ENCODE measurements around the gene COL25A1. TPM values are rescaled to one million over a fixed set of nuclear protein-coding genes. Genes with fewer than 3 reads are reported as not detected.

The COL25A1 gene
- total RNA-seq, 1 experiment from 2014 or later = not detected

- Histone ChIP-seq H3K4me1 (ENCODE audit: control insufficient read depth in 1 of 2, insufficient read depth in 2 of 2, low read length in 2 of 2) (no peaks in the 10 kb centered on the region), H3K36me3 (ENCODE audit: control insufficient read depth in 1 of 2, insufficient read depth in 2 of 2, low read length in 2 of 2) (no peaks in the 10 kb centered on the region), H3K4me3 (replicated peaks in 1 of 2; ENCODE audit: low read depth in 1 of 2, low read length in 2 of 2) (no peak overlapping the region), H3K27ac (ENCODE audit: low read depth, low read length) (no peak overlapping the region), H3K9me2 (ENCODE audit: insufficient read depth) (no peaks in the 10 kb centered on the region), H3K27me3 (ENCODE audit: insufficient read depth, low read length) (peaks cover 47% of the 10 kb centered on the region), H3K4me2 (ENCODE audit: low read length) (no peak overlapping the region), H3K79me2 (ENCODE audit: insufficient read depth, low read length) (no peaks in the 10 kb centered on the region), H2AFZ (ENCODE audit: low read depth, low read length, poor library complexity, severe bottlenecking) (no peak overlapping the region), H4K20me1 (ENCODE audit: insufficient read depth) (no peaks in the 10 kb centered on the region), H3K9me3 (ENCODE audit: control insufficient read depth in 1 of 2, insufficient read depth in 1 of 2, low read depth in 1 of 2, low read length in 2 of 2) (no peaks in the 10 kb centered on the region), H3K9ac (ENCODE audit: low read length) (no peak overlapping the region)
- CTCF ChIA-PET = no interaction called here
- POLR2A ChIA-PET = no interaction called here
- no TSS peak for BruUV-seq (replicated peaks)
- intact Hi-C loops (cut with micrococcal nuclease) = no loop called here
- DNase-seq (ENCODE audit: low read depth, low spot score) = no peak
- no peak for ATAC-seq
- RAD21 ChIA-PET (ENCODE audit: low non-redundant PET in 1 of 2, low total read pairs in 2 of 2, uncharacterized antibody in 2 of 2, unreplicated experiment in 2 of 2) = no interaction called here
- TF ChIP-seq RAD21 (IDR thresholded peaks at IDR 0.05; ENCODE audit: low read depth) (no peak), SRF (IDR thresholded peaks at IDR 0.05; ENCODE audit: low read depth) (no peak), POLR2A (IDR thresholded peaks at IDR 0.05; ENCODE audit: borderline replicate concordance, extremely low read depth, insufficient read depth, insufficient read length) (no peak), TCF7L2 (IDR thresholded peaks at IDR 0.05; ENCODE audit: borderline replicate concordance, extremely low read depth, insufficient read depth, insufficient read length) (no peak), POLR2AphosphoS5 (IDR thresholded peaks at IDR 0.05; ENCODE audit: low read depth, low read length) (no peak), EZH2phosphoT487 (IDR thresholded peaks at IDR 0.05; ENCODE audit: borderline replicate concordance) (no peak), FOSL1 (IDR thresholded peaks at IDR 0.05; ENCODE audit: low read depth) (no peak), EZH2 (IDR thresholded peaks at IDR 0.05) (no peak), JUND (IDR thresholded peaks at IDR 0.05) (no peak), CEBPB (IDR thresholded peaks at IDR 0.05; ENCODE audit: low read depth) (no peak), MAX (IDR thresholded peaks at IDR 0.05) (no peak), EGR1 (IDR thresholded peaks at IDR 0.05; ENCODE audit: low read depth) (no peak), ZFX (IDR thresholded peaks at IDR 0.05) (no peak), ELF1 (IDR thresholded peaks at IDR 0.05; ENCODE audit: borderline replicate concordance, low read depth) (no peak)
- TF ChIP-seq, protein P1, sequence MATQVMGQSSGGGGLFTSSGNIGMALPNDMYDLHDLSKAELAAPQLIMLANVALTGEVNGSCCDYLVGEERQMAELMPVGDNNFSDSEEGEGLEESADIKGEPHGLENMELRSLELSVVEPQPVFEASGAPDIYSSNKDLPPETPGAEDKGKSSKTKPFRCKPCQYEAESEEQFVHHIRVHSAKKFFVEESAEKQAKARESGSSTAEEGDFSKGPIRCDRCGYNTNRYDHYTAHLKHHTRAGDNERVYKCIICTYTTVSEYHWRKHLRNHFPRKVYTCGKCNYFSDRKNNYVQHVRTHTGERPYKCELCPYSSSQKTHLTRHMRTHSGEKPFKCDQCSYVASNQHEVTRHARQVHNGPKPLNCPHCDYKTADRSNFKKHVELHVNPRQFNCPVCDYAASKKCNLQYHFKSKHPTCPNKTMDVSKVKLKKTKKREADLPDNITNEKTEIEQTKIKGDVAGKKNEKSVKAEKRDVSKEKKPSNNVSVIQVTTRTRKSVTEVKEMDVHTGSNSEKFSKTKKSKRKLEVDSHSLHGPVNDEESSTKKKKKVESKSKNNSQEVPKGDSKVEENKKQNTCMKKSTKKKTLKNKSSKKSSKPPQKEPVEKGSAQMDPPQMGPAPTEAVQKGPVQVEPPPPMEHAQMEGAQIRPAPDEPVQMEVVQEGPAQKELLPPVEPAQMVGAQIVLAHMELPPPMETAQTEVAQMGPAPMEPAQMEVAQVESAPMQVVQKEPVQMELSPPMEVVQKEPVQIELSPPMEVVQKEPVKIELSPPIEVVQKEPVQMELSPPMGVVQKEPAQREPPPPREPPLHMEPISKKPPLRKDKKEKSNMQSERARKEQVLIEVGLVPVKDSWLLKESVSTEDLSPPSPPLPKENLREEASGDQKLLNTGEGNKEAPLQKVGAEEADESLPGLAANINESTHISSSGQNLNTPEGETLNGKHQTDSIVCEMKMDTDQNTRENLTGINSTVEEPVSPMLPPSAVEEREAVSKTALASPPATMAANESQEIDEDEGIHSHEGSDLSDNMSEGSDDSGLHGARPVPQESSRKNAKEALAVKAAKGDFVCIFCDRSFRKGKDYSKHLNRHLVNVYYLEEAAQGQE (IDR thresholded peaks at IDR 0.05; ENCODE audit: low read depth) = no peak
- TF ChIP-seq, protein P2, sequence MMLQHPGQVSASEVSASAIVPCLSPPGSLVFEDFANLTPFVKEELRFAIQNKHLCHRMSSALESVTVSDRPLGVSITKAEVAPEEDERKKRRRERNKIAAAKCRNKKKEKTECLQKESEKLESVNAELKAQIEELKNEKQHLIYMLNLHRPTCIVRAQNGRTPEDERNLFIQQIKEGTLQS (IDR thresholded peaks at IDR 0.05) = no peak
These were observed 413.7 kb downstream of the COL25A1 start for GRCh38 chr4:108888769-108889168.
